ENCODE results near the gene MYLK. TPM values are rescaled to one million over a fixed set of nuclear protein-coding genes. Genes with fewer than 3 reads are reported as not detected.

Gene MYLK
- total and polyA plus RNA-seq, 8 donors: 35.1 to 916 (median 340) TPM

- H3K9me3 ChIP-seq: no peaks in the 10 kb centered on the region
- TF ChIP-seq POLR2AphosphoS5 (IDR thresholded peaks at IDR 0.05): no peak
- TF ChIP-seq CTCF (IDR thresholded peaks at IDR 0.05): no peak
- no peak for TF ChIP-seq EP300 (IDR thresholded peaks at IDR 0.05)
- no peak for TF ChIP-seq POLR2A (IDR thresholded peaks at IDR 0.05)
Measured at GRCh38 chr3:123561188-123561587, 322.9 kb downstream of the MYLK start.

More at GRCh38 chr3:123561188-123561587, 322.9 kb downstream of the MYLK start:
- DNase-seq: no peak
- intact Hi-C loops (cut with DNase I; ENCODE audit: low total_unique reads): no loop called here
- Histone ChIP-seq H3K4me3 (no peak overlapping the region), H3K27me3 (no peaks in the 10 kb centered on the region), H3K27ac (no peak overlapping the region), H3K4me1 (peaks cover 0 to 6% (median 0%) of the 10 kb centered on the region in 4 donors), H3K36me3 (peaks cover 0 to 17% (median 14%) of the 10 kb centered on the region in 4 donors)
- WGBS, 5 donors: 69 to 86% (median 74%) methylated on average over 2 of the region's 2 CpGs

Small RNAs within 50 kb of the gene (small RNA-seq; reads per million reads assigned to genes)
- gene RF00392: 0 reads per million in 4 donors

Other genes starting within 250 kb of the MYLK start
- gene CCDC14, start 76.9 kb upstream of the MYLK start, total RNA-seq: 100 to 1,000 TPM in 2 of 5 donors, 10 to 100 TPM in 3; 47.3 to 127 (median 97.2) TPM
- gene CCDC14, start 76.9 kb upstream of the MYLK start, polyA plus RNA-seq: 10 to 100 TPM in 1 of 3 donors, 1 to 10 TPM in 2; 3.9 to 23.6 (median 6.9) TPM
- under 1 TPM in 1 of 5 donors, not detected in 4; 0.55 TPM for gene ROPN1, start 107.8 kb upstream of the MYLK start, total RNA-seq
- gene ROPN1, start 107.8 kb upstream of the MYLK start, polyA plus RNA-seq: under 1 TPM in 1 of 3 donors, not detected in 2; 0.15 TPM
- gene KALRN, start 149.0 kb upstream of the MYLK start, total RNA-seq: 100 to 1,000 TPM in 1 of 5 donors, 10 to 100 TPM in 4; 23.8 to 133 (median 93.8) TPM
- gene KALRN, start 149.0 kb upstream of the MYLK start, polyA plus RNA-seq: 10 to 100 TPM in 2 of 3 donors, 1 to 10 TPM in 1; 8.3 to 40.2 (median 19.5) TPM

All from stomach (tissue), 9 donors.